Stimulated activated CD4-positive, alpha-beta T cell treated with anti-CD3 and anti-CD28 coated beads, Interleukin-2, amount 100 ng/mL, for 24 hours (primary cell): ENCODE data around the gene CUX1.

Source experiments
- DNase-seq, 2 donors: peaks; one replicate each; pipeline ENCODE4 v3.0.0-alpha.2; 2020

CUX1 gene

GRCh38 chr7:101960985-101961708 lies 143.7 kb downstream of the CUX1 start:
- DNase-seq, result no peak

- DNase-seq, result no peak
Observed at GRCh38 chr7:101961811-101962210, 144.4 kb downstream of the CUX1 start.

- DNase-seq, result no peak
Observed at GRCh38 chr7:101963693-101964092, 146.3 kb downstream of the CUX1 start.

DNA sequence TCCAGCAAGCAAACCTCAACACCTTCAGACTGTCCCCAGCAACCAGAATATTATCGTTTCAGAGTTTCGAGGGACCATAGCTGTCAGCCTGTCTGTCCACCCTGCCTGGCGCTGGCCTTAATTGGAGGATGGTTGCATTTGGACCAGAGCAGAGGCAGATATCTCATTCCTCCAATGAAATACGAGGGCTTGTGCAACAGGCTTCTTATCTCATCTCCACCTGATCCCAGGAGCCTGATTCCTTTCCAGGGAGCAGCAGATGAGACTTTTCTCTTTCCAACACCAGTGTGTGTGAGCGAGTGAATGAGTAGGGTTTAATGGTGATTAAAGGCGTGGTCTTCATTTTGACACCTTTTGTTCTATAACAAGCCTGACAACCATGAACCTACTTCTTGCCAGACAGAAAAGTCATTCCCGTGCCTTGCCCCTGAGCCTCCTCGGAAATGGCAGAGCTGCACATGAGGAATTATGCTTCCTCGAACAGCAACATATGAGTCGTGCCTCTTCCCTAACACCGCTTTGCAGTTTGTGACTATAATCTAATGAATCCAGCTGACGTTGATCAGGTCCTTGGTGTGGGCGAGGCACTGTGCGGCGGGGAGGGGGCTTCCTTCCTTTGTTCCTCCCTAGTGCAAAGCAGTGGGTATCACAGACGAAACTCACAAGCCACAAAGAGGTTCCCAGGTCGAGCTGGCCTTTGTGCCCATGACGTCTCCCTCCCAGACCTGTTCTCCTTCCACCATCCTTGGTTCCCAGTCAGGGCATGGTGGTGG lies 147.4 kb downstream of the CUX1 start:
- DNase-seq, result no peak

GRCh38 chr7:101968720-101969466 lies 151.5 kb downstream of the CUX1 start:
- no peak for DNase-seq

DNA sequence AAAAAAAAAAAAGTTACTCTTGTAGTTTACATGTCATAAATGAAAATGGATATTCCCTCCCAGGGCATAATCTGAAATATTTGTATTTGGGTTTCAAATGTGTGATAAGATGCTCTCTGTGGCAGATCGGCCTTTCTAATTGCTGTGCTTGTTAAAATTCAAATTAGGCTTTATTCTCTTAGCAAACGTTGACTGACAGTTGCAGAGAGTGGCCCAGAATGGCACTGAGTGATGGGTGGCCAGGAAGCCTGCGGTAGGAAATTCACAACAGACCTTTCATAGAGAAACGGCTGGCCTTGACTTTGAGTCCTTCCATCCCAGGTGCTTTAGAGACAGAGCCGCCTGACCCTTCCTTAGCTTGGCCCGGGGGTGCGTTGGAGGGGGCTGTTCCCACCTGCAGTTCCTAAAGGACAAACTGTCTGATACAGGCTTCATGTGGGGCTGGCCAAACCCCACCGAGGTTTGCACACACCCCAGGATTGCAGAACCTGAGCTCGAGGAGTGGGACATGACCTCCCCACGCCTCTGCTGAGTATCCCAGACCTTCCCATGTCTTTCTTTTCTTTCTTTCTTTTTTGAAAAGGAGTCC lies 152.7 kb downstream of the CUX1 start:
- DNase-seq, result no peak

GRCh38 chr7:101970801-101971200 lies 153.4 kb downstream of the CUX1 start:
- no peak for DNase-seq

DNA sequence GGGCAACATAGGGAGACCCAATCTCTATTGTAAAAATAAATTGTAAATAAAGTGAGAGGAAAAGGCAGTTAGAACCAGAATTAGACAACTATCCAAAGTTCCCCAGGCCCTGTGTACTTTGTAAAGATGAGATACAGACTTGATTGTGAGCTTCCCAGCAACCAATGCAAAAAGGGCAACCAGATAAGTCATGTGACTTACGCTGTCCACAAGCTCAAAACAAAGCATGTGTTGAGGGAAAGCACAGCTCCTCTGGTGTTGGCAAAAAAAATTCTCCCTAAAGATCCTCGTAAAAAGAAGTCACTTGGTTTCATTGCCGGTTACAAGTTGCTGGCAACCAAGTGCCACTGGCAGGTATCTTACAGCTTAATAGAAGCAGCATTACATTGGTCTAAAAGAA lies 154.0 kb downstream of the CUX1 start:
- DNase-seq, result no peak

- no peak for DNase-seq
Observed at GRCh38 chr7:101972627-101973026, 155.2 kb downstream of the CUX1 start.

GRCh38 chr7:101973130-101973529 lies 155.7 kb downstream of the CUX1 start:
- DNase-seq, result no peak

- DNase-seq, result no peak
Observed at GRCh38 chr7:101974393-101974792, 157.0 kb downstream of the CUX1 start.

DNA sequence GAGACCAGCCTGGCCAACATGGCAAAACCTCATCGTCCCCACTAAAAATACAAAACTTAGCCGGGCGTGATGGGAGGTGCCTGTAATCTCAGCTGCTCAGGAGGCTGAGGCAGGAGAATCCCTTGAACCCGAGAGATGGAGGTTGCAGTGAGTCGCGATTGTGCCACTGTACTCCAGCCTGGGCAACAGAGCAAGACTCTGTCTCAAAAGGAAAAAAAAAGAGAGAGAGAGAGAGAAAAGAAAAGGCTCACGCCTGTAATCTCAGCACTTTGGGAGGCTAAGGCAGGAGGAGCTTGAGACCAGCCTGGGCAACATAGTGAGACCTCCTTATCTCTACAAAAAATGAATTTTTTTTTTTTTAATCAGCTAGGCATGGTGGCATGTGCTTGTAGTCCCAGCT lies 157.6 kb downstream of the CUX1 start:
- DNase-seq, result no peak

DNA sequence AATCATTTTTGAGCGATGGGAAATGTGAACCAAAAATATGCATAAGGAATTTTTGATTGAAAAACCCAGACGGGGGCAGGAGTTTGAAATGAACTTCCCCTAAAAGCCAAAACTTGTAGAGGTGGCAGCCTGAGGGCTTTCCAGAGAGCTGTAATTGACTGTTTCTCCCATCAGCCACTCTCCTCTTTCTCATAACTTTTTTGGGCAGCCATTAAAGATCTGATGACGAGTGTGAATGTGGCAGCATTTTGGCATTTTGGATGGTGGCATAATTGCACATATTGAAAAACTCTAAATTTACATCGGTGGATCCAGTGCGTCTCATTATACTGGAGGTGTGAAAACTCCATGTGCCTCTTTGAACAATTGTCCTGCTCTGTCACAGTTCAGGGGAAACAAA lies 159.0 kb downstream of the CUX1 start:
- no peak for DNase-seq

DNA sequence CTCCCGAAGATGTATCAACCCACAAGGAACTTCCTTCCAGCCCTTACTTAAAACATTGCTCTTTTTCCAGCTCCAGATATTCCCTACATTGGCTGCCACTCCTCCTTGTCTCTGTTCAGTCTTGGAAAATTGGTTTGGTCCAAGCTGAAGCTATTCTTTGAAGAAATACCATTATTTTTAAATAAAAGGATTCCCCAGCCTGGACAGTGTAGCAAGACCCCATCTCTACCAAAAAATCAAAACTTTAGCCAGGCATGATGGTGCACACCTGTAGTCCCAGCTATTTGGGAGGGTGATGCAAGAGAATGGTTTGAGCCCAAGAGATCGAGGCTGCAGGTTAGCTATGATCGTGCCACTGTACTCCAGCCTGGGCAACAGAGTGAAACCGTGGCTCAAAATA lies 159.8 kb downstream of the CUX1 start:
- DNase-seq, result no peak

DNA sequence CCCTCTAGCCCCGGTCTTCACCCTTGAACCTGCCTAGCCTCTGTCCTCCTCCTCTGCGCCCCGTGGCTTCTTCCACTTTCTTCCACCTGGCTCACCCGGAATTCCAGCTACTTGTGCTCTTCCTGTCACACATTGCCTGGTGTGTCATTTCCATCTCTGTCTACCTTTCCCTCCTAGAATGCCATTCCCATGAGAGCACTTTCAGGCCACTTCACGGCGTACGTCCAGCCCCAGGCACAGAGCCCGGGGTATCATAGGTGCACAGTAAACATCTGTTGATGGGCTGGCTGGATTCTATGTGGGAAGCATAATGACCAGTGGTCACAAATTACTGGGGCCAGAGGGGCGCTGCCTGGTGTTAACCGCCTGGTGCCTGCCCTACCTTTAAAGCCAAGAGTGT lies 161.3 kb downstream of the CUX1 start:
- no peak for DNase-seq

DNA sequence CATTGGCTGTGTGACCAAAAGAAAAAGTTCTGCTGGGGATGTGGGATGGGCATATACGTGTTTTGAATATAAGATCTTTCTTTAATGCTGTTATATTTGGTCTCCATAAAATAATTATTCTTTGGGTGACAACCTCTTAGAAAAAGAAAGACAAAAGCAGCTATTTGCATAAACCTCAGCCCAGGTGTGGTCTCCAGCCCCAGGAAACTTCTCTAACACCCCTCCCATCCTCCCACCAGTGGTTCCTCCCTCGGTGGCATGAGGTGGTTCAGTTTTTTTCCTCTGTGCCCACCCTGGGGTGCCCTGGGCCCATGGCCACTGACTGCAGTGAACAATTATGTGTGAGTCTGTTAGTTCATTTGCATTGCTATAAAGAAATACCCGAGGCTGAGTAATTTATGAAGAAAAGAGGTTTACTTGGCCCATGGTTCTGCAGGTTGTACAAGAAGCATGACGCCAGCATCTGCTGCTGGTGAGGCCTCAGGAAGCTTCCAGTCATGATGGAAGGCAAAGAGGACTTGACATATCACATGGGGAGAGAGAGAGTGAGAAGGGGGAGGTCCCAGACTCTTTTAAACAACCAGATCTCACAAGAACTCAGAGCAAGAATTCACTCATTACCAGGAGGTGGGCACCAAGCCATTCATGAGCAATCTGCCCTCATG lies 165.9 kb downstream of the CUX1 start:
- no peak for DNase-seq

DNA sequence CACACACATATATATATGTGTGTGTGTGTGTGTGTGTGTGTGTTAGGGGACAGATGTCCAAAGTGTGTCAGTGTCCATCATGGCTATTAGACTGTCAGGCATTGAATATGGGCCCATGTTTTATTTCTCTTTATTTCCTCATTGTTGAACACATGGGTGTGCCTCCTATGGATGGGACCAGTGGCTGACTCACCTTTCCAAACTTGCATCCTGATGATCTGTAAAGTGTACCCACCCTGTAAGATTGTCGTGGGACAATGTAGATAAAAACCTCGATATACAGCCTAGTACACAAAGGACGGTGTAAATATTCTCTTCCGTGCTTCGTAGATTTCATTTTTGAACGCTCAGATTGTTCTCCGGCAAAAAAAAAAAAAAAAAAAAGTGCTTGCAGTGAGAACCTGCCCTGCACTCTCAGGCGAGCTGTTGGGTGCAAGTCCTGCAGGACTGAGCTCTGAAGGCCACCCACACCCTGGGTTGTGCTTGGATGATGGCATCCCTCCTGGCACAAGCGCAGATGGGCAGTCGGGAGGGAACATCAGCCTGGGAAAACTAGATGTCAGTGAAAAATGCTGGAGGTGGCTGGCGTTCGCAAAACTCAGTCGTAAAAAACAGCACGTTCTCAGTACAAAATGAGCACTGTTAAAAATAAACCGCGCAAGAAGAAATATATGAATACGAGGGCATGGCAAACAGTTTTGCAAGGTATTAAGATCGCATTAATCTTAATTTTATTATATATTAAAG lies 166.9 kb downstream of the CUX1 start:
- DNase-seq, result no peak

DNA sequence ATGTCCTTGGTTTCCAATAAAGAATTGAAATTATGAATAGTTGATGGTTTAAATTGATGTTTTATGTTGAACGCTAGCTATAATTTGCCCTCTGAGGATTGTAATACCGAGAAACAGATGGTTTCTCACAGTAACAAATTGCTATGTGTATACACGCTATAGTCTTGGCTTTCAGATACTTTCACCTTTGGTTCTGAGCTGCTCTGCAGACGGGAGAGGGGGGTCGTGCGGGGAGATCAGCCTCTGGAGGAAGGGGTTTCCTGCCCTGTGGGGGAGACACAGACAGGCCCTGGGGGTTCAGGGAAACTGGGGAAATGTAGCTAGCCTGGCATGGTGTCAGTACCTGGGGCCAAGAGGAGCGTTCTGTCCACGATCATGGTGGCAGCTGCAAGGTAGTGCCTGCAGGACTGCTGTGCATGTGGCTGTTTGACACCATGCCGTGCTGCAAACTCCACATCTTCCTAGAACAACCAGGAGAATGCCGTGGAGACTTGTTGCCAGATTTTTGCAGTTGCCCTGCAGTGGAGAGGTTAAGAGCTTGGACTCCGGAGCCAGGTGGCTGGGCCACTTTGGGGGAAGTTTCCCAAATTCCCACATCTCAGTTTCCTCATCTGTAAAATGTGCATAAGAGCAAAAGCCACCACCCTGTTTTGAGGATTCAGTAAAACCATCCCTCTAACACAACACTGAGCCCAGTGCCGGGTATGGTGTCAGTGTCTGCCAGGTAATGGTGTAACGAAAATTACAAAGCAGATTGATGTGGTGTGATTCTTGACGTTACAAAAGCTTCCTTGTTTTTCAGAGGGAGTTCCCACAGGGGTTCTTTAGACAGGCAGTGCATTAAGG lies 167.9 kb downstream of the CUX1 start:
- no peak for DNase-seq

DNA sequence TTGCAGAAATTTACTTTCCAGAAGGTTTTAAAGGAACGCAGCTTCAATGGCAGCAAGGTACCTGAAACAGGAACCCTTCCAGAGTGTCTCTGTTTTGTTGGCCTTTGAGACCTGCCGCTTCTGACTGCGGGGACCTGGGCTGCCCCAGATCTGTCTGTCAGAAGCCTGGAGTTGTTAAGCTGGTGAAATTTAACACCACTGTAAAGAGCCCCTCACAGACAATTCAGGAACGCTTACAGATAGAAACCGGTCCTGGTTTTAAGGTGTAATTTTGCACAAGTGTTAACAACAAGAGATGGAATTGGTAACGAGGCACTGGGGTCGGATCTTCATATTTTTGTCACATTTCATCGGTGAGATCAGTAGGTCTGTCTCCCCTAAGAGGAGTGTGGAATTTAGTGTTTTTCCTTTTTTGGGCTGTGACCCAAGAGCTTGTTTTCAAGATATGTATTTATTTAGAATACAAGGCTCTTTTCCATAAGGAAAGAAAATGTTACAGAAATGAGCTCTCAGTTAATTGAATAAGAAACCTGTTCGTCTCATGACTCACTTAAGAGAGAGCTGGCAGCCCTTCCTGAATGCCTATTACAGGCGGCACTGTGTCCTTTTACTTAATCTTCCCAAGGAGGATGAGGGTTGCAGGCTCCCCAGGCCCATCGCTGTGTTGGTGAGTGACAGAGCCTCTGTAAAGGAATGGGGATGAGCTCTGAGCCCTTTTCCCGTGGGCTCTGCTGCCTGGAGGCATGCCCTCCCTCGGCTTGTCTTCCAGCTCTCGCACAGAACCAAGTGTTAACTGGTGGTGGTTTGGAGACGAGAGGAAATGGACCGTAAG lies 168.7 kb downstream of the CUX1 start:
- no peak for DNase-seq

DNA sequence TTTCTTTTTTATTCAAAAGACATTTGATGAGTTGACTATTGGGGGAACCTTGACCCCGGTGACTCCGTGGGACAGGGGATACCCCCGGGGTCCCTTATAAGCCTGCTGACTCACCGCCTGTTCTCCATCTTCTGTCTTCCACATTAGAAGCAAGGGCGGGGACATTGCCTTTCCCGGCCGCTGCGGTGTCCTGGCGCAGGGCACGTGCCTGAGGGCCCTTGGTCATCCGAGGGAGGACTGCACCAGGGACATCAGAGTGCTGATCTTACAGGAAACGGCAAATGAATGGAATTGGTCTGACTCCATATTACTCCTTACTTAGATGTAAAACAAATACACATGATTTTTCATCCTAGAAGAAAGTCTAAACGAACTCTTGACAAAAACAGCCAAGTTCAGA lies 170.1 kb downstream of the CUX1 start:
- DNase-seq, result no peak
